Activated CD4-positive, alpha-beta memory T cell treated with anti-CD3 and anti-CD28 coated beads, Interleukin-2, amount 10 ng/mL, durations not matched to agents 7 days and 5 days (primary cell): ENCODE data around the gene CACNA1H. TPM values are rescaled to one million over a fixed set of nuclear protein-coding genes. Genes with fewer than 3 reads are reported as not detected.
"Not testable (repeated sequence)": the region's sequence is repeated elsewhere in the genome, so short reads cannot be mapped to it uniquely, and the experiment has no call there.

Source experiments
- CTCF ChIA-PET: fragments of 350-600 bp; sonication (Branson Sonifier 250); formaldehyde crosslinking; loops from one replicate; lab custom pipeline; 2021; ENCODE audit warnings: antibody characterized with exemption, inconsistent platforms; lab: Charles Lee
- POLR2A ChIA-PET: fragments of 350-600 bp; sonication (Branson Sonifier 250); formaldehyde crosslinking; loops from one replicate; lab custom pipeline; 2021; ENCODE audit warnings: antibody characterized with exemption; lab: Charles Lee
- DNase-seq: peaks from one replicate; pipeline ENCODE4 v3.0.0-alpha.2; 2020
- H3K27ac Mint-ChIP-seq: one replicate; pipeline ENCODE4 v1.8.0; 2021; ENCODE audit warnings: mild to moderate bottlenecking, mixed read lengths
- H3K27me3 Mint-ChIP-seq: one replicate; pipeline ENCODE4 v1.8.0; 2021; ENCODE audit warnings: mixed read lengths
- H3K36me3 Mint-ChIP-seq: one replicate; pipeline ENCODE4 v1.8.0; 2021; ENCODE audit warnings: low read depth, mixed read lengths
- H3K4me1 Mint-ChIP-seq: one replicate; pipeline ENCODE4 v1.8.0; 2021; ENCODE audit warnings: mixed read lengths
- H3K4me3 Mint-ChIP-seq: one replicate; pipeline ENCODE4 v1.8.0; 2021; ENCODE audit warnings: mild to moderate bottlenecking, mixed read lengths
- H3K9me3 Mint-ChIP-seq: one replicate; pipeline ENCODE4 v1.8.0; 2021; ENCODE audit warnings: mixed read lengths
- total RNA-seq, 2 experiments: library from RNA; stranded (reverse); gene quantifications; one replicate each; pipeline ENCODE4 v1.2.3, GENCODE V29; 2021

The CACNA1H gene
- total RNA-seq, 2 experiments from 2014 or later: 0.58 to 0.83 TPM

DNA sequence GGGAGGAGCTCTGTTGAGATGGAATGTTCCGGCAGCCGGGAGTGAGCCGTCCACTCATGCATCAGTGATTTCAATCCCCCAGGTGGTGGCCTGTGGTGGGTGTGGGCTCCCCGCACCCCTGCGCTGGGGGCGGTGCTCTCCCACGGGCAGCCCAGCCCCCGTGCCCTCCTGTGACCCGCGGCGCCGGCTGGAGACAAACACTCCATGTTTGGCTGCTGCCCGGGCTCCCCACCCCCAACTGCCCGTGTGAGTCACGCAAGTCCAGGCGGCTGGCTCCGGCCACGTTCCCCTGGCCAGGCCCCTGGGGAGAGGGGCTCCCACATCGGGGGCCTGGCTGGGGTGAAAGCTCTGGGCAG lies 29.4 kb downstream of the CACNA1H start:
- ChIA-PET CTCF (no interaction called here), POLR2A (no interaction called here)
- Mint-ChIP-seq H3K4me3 (no peak overlapping the region), H3K27ac (no peak overlapping the region), H3K27me3 (no peaks in the 10 kb centered on the region), H3K4me1 (no peaks in the 10 kb centered on the region), H3K36me3 (no peaks in the 10 kb centered on the region), H3K9me3 (no peaks in the 10 kb centered on the region)
- no peak for DNase-seq

DNA sequence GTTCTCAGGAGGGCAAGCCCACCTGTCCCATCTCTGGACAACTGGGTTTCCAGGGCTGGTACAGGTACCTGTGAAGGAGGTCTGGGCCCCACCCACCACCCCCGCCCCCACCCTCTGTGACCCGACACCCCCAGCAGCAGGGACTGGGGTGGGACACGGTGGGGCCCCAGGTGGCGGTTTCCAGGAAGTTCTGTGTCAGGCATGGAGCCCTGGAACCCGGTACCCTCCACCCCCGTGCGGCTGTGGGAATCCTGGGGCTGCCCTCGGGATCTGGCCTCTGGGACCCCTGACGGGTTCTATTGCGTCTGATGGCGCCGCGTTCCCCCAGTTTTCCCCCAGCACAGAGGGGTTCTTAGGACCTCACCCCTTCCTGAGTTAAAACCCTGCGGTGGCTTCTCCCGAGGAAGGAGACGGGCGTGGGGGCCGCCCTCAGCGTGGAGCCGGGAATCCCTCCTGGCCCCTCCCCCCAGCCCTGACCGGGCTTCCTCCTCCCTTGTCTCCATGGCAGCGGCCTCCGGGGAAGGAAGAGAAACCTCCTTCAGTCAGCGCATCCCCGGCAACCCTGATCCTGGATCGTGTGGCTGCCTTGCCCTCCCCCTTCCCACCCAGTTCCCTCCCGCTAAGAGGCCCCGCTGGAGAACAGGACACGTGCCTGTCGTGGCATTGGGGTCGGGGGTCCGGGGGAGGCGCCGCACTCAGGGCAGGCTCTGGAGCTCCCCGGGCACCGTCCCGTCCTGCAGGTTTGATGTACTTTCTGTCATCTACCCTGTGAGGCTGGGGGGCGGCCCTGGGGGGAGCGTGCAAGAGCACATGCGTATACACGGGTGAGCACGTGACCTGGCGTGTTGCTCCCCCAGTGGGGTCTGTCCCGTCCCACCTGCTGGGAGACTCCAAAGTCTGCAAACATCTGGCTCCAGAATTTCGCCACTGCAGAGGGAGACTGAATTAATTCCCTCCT lies 30.3 kb downstream of the CACNA1H start:
- DNase-seq: no peak
- H3K36me3 Mint-ChIP-seq: no peaks in the 10 kb centered on the region
- POLR2A ChIA-PET: no interaction called here
- CTCF ChIA-PET: no interaction called here
- H3K4me3 Mint-ChIP-seq: no peak overlapping the region
- no peaks in the 10 kb centered on the region for H3K4me1 Mint-ChIP-seq
- H3K27me3 Mint-ChIP-seq: no peaks in the 10 kb centered on the region
- H3K27ac Mint-ChIP-seq: no peak overlapping the region
- H3K9me3 Mint-ChIP-seq: no peaks in the 10 kb centered on the region

DNA sequence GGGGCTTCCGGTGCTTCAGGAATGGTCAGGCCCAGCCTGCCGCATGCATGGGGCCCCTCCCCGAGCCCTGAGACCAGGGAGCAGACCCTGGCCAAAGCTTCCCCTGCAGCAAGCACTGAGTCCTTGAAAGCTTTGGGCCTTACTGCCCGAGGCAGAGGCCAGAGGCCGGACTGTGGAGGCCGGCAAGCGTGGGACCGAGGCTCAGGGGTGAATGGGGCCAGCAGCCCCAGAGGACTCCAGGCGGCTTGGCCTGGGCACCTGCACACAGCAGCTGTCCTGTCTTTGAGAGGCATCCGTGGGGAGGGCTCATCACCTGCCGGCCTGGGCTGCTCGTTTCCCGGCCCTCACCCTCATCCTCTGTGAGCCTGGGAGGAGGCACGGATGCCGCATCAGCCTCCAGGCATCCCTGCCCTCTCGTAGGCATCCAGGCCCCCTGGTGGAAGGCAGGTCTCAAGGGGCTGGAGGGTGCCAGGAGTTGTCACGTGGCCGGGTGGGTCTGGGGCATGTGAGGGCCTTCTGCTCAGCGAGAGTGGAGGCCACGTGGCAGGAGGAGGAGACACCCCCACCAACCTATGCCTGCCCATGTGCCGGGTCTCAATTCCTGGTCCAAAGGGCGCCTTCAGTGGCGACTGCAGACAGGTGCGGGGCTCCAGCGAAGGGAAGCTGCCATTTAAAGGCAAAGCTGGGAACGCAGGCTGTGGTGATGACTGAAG lies 31.4 kb downstream of the CACNA1H start:
- ChIA-PET POLR2A (no interaction called here), CTCF (no interaction called here)
- no peak overlapping the region for H3K27ac Mint-ChIP-seq
- H3K27me3 Mint-ChIP-seq: no peaks in the 10 kb centered on the region
- H3K9me3 Mint-ChIP-seq: no peaks in the 10 kb centered on the region
- DNase-seq: no peak
- H3K4me1 Mint-ChIP-seq: no peaks in the 10 kb centered on the region
- H3K36me3 Mint-ChIP-seq: no peaks in the 10 kb centered on the region
- no peak overlapping the region for H3K4me3 Mint-ChIP-seq

DNA sequence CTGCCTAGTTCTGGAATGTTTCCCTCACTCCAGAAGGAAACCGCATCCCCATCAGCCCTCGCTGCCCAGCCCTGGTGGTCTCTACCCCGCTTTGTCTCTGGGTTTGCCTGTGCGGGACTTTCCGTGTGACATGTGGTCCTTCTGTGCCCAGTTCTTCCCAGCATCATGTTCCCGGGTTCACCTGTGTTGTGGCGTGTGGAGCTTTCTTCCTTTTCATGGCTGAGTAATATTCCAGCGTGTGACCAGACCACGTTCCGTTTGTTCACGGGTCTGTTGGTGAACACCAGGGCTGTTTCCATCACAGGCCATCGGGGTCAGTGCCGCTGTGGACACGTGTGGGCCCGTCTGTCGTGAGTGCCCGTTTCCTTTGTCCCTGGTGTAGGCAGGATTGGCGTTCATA lies 32.1 kb downstream of the CACNA1H start:
- Mint-ChIP-seq H3K36me3 (no peaks in the 10 kb centered on the region), H3K9me3 (no peaks in the 10 kb centered on the region), H3K4me1 (no peaks in the 10 kb centered on the region), H3K27me3 (no peaks in the 10 kb centered on the region), H3K4me3 (no peak overlapping the region), H3K27ac (no peak overlapping the region)
- POLR2A ChIA-PET: no interaction called here
- CTCF ChIA-PET: no interaction called here
- no peak for DNase-seq

DNA sequence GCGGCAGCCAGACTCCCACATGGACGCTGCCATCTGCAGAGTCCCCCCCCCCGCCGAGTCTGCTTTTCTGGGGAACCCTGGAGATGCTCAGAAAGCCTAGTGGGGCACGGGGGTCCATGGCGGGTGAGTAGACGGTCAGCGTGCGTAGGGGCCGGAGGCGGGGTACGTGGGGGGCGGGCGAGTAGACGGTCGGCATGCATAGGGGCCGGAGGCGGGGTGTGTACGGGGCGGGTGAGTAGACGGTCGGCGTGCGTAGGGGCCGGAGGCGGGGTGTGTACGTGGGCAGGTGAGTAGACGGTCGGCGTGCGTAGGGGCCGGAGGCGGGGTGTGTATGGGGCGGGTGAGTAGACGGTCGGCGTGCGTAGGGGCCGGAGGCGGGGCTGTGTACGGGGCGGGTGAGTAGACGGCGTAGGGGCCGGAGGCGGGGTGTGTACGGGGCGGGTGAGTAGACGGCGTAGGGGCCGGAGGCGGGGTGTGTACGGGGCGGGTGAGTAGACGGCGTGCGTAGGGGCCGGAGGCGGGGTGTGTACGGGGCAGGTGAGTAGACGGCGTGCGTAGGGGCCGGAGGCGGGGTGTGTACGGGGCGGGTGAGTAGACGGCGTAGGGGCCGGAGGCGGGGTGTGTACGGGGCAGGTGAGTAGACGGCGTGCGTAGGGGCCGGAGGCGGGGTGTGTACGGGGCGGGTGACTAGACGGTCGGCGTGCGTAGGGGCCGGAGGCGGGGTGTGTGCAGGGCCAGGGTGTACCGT lies 32.7 kb downstream of the CACNA1H start:
- H3K27me3 Mint-ChIP-seq, H3K4me3 Mint-ChIP-seq, DNase-seq, POLR2A ChIA-PET, H3K9me3 Mint-ChIP-seq, H3K36me3 Mint-ChIP-seq, H3K4me1 Mint-ChIP-seq, CTCF ChIA-PET, H3K27ac Mint-ChIP-seq: not testable (repeated sequence)

DNA sequence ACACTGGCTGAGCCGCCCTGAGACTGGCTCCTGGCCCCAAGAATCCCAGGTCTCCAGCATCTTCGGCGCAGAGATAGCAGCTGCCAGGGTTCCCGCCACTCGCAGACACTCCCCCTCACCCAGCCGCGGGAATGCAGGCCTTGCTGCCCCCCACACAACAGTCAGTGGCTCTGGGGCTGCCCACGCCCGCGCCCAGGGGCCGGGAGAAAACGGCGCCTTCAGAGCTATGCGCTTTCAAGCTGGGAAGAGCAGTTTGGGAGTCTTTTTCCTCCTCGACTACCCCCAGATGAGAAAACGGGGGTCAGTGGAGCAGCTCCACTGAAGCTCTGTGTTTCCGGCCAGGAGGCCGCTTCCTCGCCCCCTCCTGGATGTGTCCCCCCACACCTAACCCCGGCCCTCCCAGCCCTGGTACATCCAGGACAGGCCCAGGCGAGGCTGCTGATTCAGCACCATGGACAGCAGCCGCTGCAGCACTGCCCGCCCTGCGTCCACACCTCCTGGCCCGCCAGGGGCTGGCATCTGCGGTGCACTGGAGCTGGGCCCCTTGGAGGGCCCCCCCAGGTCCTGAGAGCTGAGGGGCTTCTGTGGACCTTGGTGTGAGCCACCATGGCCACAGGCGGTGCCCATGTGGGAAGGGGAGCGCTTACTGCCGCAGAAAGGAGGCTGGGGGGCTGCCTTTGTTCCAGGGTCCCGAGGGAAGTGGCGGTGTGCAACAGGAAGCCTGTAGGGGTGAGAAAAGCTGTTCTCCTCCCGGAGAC lies 35.7 kb downstream of the CACNA1H start:
- Mint-ChIP-seq H3K36me3 (no peaks in the 10 kb centered on the region), H3K27me3 (no peaks in the 10 kb centered on the region)
- CTCF ChIA-PET: no interaction called here

DNA sequence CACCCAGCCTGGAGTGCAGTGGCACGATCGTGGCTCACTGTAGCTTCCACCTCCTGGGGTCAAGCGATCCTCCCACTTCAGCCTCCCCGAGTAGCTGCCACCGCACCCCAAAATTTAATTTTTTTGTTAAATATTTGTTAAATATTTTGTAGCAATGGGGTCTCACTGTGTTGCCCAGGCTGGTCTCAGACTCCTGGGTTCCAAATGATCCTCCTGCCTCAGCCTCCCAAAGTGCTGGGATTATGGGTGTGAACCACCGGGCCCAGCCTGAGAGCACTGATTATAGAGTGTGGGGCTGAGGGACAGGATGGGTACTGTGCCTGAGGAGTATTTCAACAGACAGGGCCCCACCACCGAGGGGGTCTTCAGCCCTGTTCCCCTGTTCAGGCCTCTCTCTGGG lies 36.5 kb downstream of the CACNA1H start:
- no peaks in the 10 kb centered on the region for H3K36me3 Mint-ChIP-seq
- no peak overlapping the region for H3K4me3 Mint-ChIP-seq
- ChIA-PET POLR2A (no interaction called here), CTCF (no interaction called here)
- no peaks in the 10 kb centered on the region for H3K27me3 Mint-ChIP-seq
- no peaks in the 10 kb centered on the region for H3K9me3 Mint-ChIP-seq
- DNase-seq: no peak
- no peaks in the 10 kb centered on the region for H3K4me1 Mint-ChIP-seq
- H3K27ac Mint-ChIP-seq: no peak overlapping the region

More for the DNA sequence above, 35.7 kb downstream of the CACNA1H start:
- no peaks in the 10 kb centered on the region for H3K4me1 Mint-ChIP-seq
- POLR2A ChIA-PET: no interaction called here
- no peaks in the 10 kb centered on the region for H3K9me3 Mint-ChIP-seq
- DNase-seq: peak; percentile 52
- no peak overlapping the region for H3K27ac Mint-ChIP-seq
- H3K4me3 Mint-ChIP-seq: no peak overlapping the region

DNA sequence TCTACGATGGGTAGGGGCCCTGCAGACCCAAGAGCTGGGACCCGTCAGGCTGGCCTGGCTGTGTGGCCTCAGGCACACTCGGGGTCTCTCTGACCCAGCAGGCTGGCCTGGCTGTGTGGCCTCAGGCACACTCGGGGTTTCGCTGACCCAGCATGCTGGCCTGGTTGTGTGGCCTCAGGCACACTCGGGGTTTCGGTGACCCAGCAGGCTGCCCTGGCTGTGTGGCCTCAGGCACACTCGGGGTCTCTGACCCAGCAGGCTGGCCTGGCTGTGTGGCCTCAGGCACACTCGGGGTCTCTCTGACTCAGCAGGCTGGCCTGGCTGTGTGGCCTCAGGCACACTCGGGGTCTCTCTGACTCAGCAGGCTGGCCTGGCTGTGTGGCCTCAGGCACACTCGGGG lies 37.9 kb downstream of the CACNA1H start:
- H3K27me3 Mint-ChIP-seq, POLR2A ChIA-PET, H3K4me1 Mint-ChIP-seq, H3K27ac Mint-ChIP-seq, H3K36me3 Mint-ChIP-seq, DNase-seq, H3K4me3 Mint-ChIP-seq, CTCF ChIA-PET, H3K9me3 Mint-ChIP-seq: not testable (repeated sequence)

DNA sequence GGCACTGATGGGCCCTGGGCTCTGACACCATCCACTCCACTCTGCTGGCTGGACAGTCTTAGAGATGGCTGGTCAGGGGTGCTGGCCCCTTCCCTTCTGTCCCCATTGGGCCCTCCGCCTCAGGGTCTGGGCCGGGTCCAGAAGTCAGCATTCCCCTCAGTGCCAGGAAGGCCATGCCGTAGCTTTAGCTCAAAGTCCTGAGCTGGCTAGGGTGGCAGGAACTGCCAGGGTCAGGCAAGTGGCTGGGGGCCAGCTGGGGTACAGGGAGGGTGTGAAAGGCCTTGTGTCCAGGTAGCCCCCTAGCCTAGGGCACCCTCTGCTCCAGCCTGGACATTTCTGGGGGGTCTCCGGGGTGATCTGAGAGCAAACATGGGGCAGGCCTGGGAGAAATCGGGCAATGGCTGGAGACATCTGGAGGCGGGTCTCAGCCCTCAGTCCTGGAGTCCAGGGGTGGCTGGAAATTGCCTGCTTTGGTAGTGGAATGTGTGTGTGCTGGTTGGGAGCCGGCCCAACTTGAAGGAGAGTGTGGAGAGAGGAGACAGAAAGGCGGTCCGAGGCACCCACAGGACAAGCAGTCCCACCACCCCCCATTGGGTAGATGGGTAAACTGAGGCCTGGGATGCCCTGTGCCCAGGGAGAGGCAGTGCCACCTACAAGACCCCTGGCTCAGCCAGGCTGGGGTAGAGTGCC lies 39.6 kb downstream of the CACNA1H start:
- Mint-ChIP-seq H3K4me3 (no peak overlapping the region), H3K27me3 (no peaks in the 10 kb centered on the region), H3K4me1 (no peaks in the 10 kb centered on the region), H3K36me3 (no peaks in the 10 kb centered on the region), H3K27ac (no peak overlapping the region), H3K9me3 (no peaks in the 10 kb centered on the region)
- ChIA-PET CTCF (no interaction called here), POLR2A (no interaction called here)
- no peak for DNase-seq

DNA sequence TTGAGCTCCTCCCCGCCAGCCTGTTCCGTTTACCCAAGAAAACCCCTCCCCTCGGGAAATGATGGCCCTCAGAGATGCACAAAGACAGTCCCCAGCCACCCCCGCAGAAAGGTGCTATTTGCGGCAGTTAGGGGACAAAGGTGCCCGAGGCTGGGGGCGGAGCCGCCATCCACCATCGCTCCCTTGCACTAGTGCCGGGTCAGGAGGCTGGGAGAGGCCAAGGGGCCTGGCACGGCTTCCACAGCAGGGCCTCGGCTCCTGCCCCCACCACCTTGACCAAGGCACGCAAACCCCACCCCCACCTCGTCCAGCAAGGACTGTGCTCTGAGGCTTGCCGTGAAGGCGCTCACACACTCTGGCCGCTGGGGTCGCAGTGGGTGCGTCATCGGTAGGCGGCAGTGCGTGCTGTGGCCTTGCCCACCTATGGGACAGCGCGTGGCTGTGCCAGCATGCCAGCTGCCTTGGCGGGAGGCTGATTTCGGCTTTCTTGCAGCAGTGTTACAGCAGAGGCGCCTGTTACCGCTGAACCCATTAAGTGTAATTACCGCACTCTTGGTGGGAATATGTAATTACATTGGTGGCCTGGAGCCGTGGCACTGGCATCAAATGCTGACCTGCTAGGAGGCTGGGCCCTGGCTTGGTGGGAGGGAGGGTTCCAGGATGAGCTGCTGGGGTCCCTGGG lies 40.4 kb downstream of the CACNA1H start:
- Mint-ChIP-seq H3K9me3 (no peaks in the 10 kb centered on the region), H3K27me3 (no peaks in the 10 kb centered on the region), H3K36me3 (no peaks in the 10 kb centered on the region), H3K4me1 (no peaks in the 10 kb centered on the region), H3K27ac (no peak overlapping the region), H3K4me3 (no peak overlapping the region)
- ChIA-PET CTCF (no interaction called here), POLR2A (no interaction called here)
- DNase-seq: no peak

DNA sequence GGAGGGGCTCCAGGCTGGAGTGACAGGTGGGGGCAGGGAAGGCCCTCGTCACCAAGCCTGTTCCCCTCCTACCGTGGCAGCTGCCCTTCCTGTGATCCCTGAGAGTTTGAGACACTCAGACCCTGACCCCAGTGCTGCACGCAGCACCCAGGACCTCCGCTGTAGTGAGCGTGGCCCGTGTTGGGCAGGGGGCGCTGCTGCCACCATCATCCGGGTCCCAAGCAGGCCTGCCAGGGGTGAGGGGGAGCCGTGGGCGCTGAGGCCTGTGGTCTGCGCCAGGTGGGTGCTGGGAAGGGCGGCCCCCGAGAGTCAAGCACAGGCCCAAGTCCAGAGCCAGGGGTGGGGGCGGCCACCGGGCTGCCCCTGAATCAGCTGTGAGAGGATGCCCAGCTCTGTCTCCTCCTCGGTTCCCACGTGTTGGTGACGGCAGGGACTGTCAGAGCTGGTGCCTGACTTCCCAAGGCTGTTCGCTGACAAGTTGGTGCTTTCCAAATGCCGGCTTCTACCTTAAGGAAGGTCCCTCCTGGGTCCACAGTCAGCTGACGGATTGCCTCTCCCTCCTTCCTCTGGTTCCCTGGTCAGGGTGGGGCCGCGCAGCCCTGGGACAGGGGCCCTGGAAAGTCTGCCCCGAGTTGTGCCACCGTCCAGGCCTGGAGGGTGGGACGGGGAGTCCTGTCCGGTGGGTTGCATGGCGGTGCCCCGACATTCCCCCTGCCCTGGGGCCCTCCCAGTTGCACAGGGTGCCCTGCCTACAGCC lies 41.1 kb downstream of the CACNA1H start:
- DNase-seq: no peak
- POLR2A ChIA-PET: no interaction called here
- Mint-ChIP-seq H3K4me3 (no peak overlapping the region), H3K4me1 (no peaks in the 10 kb centered on the region), H3K27me3 (no peaks in the 10 kb centered on the region), H3K27ac (no peak overlapping the region), H3K36me3 (no peaks in the 10 kb centered on the region), H3K9me3 (no peaks in the 10 kb centered on the region)
- CTCF ChIA-PET: no interaction called here
